Stomach (tissue), 4 donors: ENCODE data around the gene GRB14.

Source experiments
- CTCF ChIP-seq, 7 experiments: fragments of 450-650 bp in 4 of 7; fragments of 200-600 bp in 3 of 7; sonication (generic) in 3 of 7; IDR thresholded peaks; one replicate each; pipeline ENCODE4 v1.5.1; 2016 to 2019; ENCODE audit warnings: antibody characterized with exemption in 7 of 7, control low read depth in 2 of 7, mild to moderate bottlenecking in 1 of 7
- EP300 ChIP-seq: sonication (generic); formaldehyde crosslinking; IDR thresholded peaks from one replicate; pipeline ENCODE4 v1.6.1; 2017; ENCODE audit warnings: antibody characterized with exemption
- POLR2A ChIP-seq, 4 donors: fragments of 450-650 bp; IDR thresholded peaks; one replicate each; pipeline ENCODE4 v1.6.1; 2016; ENCODE audit warnings: antibody characterized with exemption in 4 of 4, control low read depth in 2 of 4, mild to moderate bottlenecking in 1 of 4, moderate library complexity in 1 of 4
- POLR2AphosphoS5 ChIP-seq, 3 donors: sonication (generic); formaldehyde crosslinking; IDR thresholded peaks; one replicate each; pipeline ENCODE4 v1.6.1; 2016; ENCODE audit warnings: antibody characterized with exemption in 3 of 3

GRCh38 chr2:164510895-164511294, 110.4 kb downstream of the GRB14 start:
- TF ChIP-seq CTCF (IDR thresholded peaks at IDR 0.05) (no peak), EP300 (no peak), POLR2A (IDR thresholded peaks at IDR 0.05) (no peak), POLR2AphosphoS5 (IDR thresholded peaks at IDR 0.05) (no peak)
